ENCODE results near the gene ADNP.
"Not testable (repeated sequence)": the region's sequence is repeated elsewhere in the genome, so short reads cannot be mapped to it uniquely, and the experiment has no call there.

The ADNP gene

DNA sequence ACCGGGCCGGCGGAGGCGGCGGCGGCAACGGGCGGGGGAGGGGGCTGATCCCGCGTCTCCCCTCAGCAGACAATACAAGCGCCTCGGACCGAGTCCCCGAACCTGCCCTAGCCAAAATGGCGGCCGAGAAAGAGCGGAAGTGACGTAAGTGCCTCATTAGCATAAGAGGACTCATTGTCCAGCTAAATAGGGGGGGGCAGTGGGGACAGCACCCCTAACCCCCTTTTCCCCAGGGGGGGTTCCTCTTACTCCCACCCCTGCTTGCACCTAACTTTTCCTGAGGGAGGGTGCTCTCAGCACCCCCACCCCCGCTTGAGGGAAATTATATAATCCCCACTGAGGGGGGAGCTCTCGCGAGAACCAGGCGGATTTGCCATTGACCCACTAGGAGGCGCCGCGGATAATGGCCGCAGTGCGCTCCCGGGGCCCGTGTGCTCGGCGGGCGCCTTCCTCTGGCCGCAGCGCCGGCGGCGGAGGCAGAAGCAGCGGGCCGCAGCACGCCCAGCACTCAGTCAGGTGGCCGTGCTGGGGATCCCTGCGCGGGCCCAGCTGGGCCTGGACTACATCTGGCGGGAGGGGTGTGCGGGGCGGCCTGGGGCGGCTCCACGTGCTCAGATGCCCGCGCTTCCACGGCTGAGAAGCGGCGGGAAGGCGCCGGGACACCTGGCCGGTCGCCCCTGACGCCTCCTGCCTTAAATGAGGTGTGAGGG lies at the start of gene ADNP:
Gene ADNP (minus strand): TSS at position 132 of the 710 bp plus-strand sequence. CDS start 27,441 bp downstream, outside the sequence.
- DNase-seq (ENCODE audit: low spot score): peak; percentile 96

DNA sequence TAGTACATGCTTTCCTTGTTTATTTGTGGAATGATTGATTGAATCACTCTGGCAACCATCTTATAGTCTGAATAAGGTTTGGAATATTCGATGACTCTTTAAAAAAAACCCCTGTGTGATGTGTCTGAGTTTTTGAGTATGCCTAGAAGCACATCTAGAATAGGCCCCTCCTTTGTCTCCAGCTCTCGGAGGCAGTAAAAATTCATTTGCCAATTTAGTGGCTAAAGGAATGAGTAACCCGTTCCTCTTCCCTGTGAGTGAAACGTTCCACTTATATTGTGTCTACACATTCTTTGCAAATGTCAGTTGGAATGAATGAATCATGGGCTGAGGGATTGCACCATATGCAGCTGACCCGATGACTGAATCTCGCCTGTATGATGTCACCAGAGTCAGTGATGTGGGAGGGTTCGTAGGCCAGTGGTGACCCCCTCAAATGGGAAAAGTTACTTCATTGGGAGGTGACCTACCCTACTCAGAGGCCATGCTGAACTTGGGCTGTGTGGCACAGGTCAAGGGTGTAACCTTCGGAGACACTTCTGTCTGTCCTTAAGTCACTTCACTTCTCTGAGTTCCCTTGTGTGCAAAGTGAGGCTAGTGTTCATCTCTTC lies 48.9 kb upstream of the ADNP start:
- no peak for DNase-seq (ENCODE audit: low spot score)

DNA sequence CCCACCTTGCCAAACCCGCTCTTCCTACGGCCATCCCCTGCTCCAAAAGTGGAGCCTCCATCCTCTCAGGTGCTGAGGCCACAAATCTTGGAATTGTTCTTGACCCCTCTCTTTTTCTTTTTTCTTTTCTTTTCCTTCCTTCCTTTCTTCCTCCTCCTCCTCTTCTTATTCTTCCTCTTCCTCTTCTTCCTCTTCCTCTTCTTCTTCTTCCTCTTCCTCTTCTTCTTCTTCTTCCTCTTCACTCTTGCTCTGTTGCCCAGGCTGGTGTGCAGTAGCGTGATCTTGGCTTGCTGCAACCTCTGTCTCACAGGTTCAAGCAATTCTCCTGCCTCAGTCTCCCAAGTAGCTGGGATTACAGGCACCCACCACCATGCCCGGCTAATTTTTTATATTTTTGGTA lies 47.3 kb upstream of the ADNP start:
- not testable (repeated sequence) for DNase-seq (ENCODE audit: low spot score)

DNA sequence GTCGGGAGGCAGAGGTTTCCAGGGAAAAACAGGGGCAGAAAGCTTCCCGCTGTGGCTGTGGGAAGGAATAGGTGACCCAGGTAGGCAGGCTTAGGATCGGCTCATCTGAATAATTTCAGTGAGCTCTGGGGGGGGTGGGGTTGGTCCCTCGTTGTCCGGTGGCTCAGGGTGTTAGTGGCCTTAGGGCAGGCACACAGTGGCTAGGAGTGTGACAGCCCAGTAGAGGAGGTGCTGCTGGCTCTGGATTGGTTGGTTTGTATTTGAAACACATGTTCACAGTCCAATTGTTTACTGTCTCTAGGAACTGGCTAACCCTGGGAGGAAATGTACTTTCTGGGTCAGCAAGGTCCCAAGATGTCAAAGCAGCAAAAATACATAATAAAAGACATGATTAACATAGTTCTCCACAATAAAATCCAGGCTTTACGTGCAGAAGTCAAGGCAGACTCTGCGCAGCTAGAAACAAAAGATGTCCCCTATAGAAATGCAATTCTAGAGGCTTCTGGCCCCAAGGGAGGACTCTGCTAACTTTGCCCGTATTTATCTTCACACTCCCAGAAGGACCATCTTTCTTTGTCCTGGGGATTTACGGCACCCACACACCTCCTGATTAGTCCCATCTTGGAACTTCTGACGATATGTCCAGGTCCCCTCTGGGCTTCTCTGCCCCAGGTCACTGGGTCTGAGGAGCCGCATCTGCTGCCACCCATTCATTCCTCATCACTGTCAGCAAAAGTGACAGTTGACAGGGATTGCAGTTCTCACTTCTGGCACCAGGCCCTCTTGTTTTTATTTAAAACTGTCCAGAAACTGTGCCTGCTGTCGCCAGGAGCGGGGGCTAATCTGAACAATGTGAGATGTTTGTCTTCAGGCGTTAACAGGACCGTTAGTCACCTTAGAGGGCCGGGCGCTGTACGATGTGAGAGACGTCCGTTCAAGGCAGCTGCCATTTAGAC lies 46.1 kb upstream of the ADNP start:
- DNase-seq (ENCODE audit: low spot score): no peak

DNA sequence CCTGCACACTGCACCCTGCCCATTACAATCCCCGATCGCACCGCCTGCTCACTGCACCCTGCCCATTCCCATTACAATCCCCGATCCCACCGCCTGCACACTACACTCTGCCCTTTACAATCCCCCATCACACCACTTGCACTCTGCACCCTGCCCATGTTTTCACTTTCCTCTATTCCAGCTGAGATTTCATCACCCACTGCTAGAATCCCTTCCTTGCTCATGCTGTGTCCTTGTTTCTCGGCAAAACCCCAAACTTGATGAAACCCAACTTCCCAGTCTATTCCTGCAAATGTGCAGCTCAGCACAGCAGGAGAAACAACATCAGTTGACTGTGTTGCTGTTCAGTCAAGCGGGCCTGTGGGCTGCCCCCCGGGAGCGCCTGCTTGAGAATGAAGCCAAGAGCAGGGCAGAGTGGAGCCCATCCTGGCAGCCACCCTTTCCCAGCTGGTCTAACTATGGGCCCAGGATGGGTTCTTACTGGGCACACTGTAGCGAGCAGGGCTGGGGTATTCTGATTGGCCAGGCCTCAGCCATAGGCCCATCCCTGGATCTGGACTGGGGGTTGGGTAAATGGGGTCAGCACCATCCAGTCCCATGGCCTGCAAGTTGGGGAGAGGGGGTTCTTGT lies 44.6 kb upstream of the ADNP start:
- no peak for DNase-seq (ENCODE audit: low spot score)

DNA sequence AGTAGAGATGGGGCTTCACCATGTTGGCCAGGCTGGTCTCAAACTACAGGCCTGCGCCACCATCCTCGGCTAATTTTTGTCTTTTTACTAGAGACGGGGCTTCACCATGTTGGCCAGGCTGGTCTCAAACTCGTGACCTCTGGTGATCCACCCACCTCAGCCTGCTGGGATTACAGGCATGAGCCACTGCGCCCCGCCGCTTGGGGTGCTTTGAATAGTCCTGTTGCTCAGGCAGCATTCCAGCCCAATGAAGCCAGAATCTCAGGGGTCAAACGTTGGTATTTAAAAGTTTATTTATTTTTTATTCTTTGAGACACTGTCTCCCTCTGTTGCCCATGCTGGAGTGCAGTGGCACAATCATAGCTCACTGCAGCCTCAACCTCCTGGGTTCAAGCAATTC lies 38.7 kb upstream of the ADNP start:
- DNase-seq (ENCODE audit: low spot score): peak; percentile 29

DNA sequence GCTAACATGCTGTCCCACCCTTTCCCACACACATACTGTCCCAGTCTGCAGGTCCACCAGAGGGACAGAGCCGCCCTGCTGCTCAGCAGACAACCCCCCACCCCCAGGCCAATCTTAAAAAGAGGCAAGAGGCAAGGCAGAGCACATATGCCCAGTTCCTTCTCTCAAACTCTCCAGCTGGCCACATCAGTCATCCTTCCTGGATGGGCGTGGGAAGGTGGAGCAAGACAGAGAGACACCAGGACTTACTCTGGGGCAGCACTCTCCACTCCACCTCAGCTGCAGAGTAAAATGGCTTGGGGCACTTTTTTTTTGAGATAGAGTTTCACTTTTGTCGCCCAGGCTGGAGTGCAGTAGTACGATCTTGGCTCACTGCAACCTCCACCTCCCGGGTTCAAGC lies 38.2 kb upstream of the ADNP start:
- peak; percentile 42 for DNase-seq (ENCODE audit: low spot score)

DNA sequence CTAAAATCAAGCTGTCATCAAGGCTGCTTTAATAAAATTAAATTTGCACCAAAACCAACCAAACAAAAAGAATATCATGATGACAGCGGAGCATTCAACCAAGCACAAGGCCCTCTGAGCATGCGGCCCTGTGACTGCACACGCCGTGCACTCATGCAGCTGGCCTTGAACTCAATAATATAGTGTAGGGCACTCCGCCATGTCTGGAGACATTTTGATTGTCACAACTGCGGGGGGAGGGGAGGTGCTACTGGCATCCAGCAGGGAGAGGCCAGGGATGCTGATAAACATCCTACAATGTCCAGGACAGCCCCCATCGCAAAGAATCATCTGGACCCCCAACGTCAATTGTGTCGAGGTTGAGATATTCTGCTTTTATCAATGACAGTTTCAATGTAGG lies 37.1 kb upstream of the ADNP start:
- DNase-seq (ENCODE audit: low spot score): peak; percentile 44

DNA sequence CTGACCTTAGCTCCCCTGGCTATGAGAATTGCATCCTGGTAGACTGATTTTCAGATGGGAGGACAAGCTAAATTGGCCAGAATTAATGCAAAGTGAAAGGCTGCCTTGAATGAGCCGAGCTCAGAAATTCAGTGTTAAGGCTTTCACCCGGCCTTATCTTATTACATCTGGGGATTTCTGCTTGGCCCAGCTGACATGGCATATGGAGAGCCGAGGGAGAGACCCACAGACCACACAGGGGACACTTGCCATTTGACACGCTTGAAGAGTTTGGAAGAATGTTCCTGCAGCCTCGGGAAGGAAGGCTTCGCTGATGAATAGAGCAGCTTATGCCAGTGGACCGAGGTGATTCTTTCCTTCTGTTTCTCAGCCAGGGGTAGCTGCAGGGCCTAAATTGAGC lies 36.3 kb upstream of the ADNP start:
- DNase-seq (ENCODE audit: low spot score): peak; percentile 76

DNA sequence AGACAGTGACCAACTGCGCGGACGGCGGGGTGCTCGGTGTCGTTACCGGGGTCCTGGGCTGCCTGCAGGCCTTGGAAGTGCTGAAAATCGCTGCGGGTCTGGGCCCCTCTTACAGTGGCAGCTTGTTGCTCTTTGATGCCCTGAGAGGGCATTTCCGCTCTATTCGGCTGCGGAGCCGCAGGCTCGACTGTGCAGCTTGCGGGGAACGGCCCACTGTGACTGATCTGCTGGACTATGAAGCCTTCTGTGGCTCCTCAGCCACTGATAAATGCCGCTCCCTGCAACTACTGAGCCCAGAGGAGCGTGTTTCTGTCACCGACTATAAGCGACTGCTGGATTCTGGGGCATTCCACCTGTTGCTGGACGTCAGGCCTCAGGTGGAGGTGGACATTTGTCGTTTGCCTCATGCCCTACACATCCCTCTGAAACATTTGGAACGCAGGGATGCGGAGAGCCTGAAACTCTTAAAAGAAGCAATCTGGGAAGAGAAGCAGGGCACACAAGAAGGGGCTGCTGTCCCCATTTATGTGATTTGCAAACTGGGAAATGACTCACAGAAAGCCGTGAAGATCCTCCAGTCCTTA lies 28.4 kb upstream of the ADNP start:
- no peak for DNase-seq (ENCODE audit: low spot score)

DNA sequence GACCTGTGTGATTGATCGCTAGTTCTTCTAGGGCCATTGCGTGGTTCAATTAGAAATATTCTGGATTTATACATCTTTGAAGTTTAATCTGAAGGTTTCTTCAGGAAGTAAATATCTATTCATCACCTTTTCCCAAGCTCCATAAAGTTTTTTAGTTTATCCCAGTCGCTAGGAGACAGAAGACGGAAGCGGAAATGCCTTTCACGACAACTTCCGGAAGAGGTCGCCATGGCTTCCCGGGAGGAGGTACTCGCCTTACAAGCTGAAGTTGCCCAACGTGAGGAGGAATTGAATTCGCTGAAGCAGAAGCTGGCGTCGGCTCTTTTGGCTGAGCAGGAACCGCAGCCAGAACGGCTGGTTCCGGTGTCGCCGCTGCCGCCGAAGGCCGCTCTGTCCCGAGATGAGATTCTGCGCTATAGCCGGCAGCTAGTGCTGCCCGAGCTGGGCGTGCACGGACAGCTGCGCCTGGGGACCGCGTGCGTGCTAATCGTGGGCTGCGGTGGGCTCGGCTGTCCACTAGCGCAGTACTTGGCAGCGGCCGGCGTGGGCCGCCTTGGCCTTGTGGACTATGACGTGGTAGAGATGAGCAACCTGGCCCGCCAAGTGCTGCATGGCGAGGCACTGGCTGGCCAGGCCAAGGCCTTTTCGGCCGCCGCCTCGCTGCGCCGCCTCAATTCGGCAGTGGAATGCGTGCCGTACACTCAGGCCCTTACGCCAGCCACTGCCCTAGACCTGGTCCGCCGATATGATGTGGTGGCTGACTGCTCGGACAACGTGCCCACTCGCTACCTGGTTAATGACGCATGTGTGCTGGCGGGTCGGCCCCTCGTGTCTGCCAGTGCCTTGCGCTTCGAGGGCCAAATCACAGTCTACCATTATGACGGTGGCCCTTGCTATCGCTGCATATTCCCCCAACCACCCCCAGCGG lies 27.6 kb upstream of the ADNP start, which contains the start of gene MOCS3:
Gene MOCS3 (plus strand): TSS at position 204 of the 928 bp plus-strand sequence. CDS start 25 bp downstream, at position 229.
- peak; percentile 85 for DNase-seq (ENCODE audit: low spot score)

DNA sequence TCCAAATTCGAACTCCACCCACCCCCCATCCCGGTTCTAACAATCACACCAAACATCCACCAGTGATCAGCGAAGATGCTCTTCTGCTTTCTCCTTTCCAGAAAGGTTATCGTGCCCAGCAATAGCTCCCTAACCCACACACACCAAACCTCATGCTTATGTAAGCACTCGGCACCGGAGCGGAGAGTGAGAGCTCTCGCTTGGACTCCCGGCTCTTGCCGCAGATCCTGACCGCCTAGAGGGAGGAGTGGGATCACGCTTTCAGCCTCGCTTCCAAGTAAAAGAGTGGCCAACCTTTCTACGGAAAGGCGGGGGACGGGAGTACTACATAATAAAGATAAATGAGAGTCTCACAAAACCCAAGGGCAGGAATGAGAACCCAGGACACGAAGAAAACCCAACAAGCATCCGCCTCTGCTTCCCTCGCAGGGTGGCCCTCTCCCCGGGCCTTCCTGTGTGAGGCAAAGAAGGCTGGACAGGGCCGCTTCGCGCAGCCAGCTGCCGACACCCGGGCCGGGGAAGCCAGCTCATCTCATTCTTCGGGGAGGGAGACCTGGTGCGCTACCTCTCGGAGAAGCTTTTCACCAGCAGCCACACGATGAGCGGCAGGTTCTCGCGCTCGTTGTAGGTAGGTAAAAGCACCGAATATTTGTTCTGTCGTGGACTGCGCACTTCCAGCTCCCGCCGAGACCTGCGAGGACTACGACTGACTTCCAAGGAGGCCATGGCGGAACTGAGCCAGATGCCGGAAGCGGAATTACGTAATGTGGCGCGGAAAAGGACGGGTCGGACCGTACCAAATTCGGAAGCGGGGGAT lies 26.8 kb upstream of the ADNP start, which contains the start of gene DPM1:
Gene DPM1 (minus strand): TSS at position 735 of the 817 bp plus-strand sequence. CDS start 9 bp downstream, at position 726.
- peak; percentile 90 for DNase-seq (ENCODE audit: low spot score)

DNA sequence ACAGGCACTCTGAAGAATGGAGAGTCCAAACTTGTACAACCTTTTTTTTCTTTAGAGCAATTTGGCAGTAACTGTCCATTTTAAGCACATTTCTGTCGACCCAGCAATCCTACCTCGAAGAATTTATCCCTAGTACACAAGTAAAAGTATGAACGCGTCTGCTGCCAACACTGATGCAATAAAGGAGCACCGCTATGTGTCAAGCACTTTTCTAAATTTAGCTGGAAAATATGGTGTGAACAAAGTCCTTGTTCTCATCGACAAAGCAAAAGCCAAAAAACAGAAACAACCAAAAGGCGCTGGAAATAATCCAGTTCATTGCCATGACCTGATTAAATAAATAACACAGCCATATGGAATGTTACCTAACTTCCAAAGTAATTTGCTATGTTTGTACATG lies 26.0 kb upstream of the ADNP start:
- DNase-seq (ENCODE audit: low spot score): no peak

DNA sequence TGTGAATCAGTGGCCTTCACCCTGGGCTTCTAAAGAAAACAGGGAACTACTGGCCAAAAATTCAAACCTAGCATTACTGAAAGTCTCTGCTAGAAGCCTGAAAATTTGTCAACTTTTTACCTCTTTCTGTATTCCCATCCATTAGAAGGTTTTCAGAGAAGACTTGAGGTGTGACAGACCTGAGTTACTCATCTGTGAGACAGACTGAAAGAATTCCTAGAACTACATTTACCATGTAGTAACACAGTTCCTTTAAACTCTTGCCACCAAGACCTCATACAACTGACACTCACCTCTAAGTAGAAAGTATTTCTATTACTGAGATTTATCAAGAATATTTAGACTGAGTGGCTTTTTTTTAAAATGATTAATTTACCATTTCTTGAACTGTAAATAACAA lies 22.6 kb upstream of the ADNP start:
- DNase-seq (ENCODE audit: low spot score): no peak

DNA sequence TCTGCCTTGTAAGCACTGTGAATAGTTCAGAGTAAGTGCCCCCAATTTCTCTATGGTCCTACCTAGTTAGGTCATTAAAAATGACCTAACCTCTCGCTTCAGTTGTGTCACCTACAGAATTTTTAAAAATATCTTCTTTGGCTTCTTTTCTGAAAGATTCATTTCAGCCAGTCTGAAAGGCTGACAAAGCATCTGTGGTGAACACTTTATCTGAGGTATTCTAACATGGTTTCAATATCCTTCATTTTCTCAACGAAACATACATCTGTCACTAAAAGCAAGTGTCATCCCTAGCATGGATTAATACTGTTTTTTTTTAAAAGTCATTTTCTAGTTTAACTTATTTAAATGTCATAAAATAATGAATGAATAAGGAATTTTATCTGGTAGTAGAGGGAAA lies 22.0 kb upstream of the ADNP start:
- no peak for DNase-seq (ENCODE audit: low spot score)

DNA sequence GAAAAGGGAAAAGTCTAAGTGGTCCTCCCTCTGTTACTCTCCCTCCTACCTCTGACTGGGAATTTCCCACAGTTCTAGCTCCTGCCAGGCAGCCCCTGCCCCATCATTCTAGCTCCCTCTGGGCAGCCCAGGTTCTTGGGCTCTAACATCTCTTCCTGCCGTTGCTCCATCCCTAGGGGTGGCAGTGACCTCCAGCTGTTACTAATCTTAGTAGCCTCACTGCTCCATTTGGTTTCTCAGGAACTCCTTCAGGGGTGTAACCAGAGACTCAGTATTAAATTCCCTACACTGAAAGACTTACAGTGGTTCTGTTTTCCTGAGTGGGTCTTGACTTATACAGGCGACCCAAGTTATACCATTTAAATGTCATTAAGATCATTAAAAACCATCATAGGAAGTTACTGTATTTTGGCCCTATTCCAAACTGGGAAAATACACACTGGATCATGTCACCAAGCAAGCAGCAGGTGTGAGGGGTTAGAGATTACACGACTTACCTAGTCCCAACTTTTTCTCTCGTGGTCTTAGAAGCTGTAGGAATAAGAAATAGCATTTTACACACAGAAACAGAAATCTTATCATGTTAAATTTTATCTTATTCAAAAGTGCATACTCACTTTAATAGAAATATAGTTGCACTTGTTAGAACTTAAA lies 17.0 kb upstream of the ADNP start:
- DNase-seq (ENCODE audit: low spot score): no peak

DNA sequence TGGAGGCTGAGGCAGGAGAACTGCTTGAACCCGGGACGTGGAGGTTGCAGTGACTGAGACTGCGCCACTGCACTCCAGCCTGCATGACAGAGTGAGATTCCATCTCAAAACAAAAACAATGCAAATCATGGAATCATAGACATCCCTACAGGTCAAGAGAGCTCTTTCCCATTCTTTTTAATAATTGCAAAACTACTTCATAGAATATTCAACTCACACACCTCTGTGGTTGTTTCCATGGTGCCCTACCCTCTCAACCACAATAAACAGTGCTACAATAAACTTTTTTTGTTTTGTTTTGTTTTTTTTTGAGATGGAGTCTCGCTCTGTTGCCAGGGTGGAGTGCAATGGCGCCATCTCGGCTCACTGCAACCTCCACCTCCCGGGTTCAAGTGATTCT lies 11.8 kb upstream of the ADNP start:
- no peak for DNase-seq (ENCODE audit: low spot score)

DNA sequence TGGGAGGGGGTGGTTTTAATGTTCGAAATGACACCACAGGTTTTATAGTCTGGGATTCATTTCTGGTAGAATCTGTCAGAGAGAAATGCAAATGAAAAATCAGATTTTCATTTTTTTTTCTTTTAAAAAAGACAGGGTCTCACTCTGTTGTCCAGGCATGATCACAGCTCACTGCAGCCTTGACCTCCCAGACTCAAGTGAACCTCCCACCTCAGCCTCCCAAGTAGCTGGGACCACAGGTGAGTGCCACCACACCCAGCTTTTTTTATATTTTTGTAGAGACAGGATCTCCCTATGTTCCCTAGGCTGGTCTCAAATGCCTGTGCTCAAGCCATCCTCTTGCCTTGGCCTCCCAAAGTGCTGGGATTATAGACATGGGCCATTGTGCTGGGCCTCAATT lies 2.4 kb upstream of the ADNP start:
- no peak for DNase-seq (ENCODE audit: low spot score)

DNA sequence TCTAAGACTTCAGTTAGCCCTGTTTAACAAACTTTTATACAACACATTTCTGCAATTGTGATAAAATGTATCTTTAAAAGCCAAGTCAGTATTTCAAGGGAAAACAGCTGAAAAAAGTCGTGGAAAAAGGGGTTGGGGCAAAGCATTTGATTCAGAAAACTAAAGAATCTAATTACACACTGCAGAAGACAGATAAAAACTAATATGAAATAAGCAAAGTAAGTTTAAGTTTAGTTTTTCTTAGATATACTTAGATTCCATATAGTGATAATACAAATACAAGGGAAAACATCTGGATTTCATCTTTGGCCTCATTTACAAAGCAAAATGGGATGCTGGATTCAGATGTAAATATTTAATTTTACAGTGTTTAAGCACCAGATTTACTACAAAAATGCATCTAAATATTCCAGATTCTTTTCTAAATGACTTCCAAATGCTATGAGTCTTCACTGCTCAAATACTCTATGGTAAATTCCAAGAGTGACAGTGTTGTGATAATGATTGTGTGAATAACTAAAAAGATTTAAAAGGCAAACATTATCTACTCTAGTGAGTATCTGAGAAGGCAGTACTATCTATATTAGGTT lies 1.5 kb upstream of the ADNP start:
- DNase-seq (ENCODE audit: low spot score): no peak

Data from ecto neural progenitor cell (in vitro differentiated cells).